T-helper 1 cell (primary cell): Measurements from ENCODE around the gene FAM111A.

ENCODE experiments used
- DNase-seq, 5 donors: peaks; one replicate each; pipeline ENCODE4 v3.0.0-alpha.2; 2012 to 2020

Gene FAM111A

DNA sequence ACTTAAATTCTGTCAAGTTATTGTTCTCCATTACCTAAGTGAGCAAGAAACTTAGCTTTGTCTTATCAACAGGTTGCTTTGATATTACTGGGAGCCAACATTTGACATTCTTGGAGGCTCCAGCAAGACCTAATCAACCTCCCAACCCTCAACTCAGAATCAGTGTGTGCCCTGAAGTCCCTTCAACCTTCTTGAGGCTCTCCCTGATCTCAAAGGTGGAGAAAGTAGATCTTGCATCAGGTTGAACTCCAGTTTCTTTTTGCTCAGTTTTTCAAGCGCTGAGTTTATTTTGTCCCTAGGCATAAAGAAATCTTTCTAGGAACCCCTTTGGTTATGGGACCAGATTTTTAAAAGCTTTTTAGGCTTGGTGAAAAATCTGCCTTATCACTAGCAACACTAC lies 1.4 kb downstream of the FAM111A start:
- DNase-seq: no peak

DNA sequence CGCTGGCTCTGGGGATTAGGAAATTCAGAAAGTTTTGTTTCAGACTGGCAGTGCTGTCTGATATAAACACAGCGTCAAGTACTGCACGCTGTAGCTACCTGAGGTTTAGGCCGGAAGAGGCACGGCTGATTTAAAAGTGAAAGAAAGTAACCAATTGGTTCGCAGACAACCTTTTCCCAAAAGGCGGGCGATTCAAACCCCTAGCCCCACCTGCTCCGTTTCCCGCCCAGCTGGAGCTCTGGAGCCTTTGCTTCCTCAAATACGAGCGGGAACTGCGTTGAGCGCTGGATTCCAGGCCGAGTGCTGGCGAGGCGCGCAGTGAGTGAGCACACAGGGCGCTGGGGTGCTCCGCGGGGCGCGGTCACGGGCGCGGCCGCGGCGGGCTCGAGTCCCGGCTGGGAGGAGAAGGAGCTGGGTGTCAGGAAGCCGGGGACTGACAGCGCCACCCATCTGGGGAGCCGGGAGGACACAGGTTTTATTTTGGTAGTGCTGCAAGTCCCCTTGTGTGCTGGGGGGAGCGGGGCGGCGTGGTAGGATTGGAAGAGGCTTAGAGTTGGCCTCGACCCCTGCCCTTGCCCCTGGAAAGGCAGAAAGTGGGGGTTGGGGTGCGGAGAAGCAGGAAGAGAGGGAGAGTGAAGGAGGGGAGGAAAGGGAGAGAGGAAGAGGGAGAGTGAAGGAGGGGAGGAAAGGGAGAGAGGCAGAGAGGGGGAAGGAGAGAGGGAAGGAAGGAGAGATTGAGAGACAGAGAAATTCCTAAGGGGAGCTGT lies 2.1 kb downstream of the FAM111A start:
- DNase-seq: peak; percentile 46 to 91 (median 62)

DNA sequence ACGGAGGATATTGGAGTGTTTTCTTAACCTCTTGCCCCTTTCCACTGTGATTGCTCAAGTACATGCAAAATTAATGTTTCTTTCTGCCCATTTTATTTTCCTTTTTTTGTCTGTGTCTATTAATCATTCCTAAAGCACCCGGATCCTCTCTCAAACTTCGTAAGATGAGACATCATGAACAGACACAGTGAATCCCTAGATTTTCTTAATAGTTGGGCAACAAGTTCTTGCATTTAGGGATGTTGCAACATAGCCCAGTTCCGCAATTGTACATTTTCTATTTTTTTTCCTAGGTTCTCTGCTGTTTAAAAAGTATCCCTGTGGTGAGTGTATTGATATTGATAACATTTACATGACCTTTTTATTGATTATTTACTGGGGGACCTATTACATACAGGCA lies 2.9 kb downstream of the FAM111A start:
- no peak for DNase-seq

DNA sequence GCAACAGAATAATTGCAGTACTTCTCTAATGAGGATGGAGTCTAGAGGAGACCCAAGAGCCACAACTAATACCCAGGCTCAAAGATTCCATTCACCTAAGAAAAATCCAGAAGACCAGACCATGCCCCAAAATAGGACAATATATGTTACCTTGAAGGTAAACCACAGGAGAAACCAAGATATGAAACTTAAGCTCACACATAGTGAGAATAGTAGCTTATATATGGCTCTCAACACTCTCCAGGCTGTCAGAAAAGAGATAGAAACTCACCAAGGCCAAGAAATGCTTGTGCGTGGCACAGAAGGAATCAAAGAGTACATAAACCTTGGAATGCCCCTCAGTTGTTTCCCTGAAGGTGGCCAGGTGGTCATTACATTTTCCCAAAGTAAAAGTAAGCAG lies 9.1 kb downstream of the FAM111A start:
- no peak for DNase-seq

DNA sequence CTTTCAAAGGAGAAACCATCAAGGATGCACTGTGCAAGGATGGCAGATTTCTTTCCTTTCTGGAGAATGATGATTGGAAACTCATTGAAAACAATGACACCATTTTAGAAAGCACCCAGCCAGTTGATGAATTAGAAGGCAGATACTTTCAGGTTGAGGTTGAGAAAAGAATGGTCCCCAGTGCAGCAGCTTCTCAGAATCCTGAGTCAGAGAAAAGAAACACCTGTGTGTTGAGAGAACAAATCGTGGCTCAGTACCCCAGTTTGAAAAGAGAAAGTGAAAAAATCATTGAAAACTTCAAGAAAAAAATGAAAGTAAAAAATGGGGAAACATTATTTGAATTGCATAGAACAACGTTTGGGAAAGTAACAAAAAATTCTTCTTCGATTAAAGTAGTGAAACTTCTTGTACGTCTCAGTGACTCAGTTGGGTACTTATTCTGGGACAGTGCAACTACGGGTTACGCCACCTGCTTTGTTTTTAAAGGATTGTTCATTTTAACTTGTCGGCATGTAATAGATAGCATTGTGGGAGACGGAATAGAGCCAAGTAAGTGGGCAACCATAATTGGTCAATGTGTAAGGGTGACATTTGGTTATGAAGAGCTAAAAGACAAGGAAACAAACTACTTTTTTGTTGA lies 9.8 kb downstream of the FAM111A start:
- DNase-seq: peak in 1 of 5 donors; percentile 55

DNA sequence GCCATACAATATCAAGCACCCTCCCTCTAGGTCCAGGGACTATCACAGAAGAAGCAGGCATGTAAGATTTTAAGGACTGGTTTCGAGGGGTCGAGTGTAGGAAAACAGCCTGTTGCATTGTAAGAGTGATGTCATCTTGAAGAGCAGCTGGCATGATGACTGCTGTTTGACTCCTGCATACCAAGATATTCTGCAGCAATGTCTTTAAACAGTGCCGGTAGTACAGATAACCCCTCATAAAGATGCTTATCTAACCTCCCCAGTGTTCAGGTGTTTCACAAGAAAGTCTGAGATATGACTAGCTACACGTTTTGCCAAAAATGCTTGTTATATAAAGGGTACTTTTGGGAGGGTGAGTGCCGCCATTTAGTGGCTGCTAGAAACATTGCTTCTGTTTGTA lies 12.0 kb downstream of the FAM111A start:
- no peak for DNase-seq

DNA sequence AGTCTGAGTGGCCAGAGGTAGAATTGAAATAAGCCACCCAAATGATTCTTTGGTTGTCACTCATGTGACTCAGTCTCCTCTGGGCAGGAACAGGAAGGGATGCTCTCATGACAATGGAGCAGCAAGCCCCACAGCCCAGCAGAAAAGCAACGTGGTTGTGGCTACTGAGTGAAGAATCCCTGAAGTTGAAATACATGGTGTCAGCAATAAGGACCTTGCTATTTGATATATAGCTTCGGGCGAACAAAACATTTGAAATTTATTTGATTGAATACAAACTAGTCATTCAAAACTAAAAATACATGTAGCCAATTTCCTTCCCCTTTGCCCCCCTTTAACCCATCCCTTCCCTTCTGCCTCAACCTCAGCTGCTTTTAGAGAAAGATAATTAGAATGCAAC lies 14.8 kb downstream of the FAM111A start:
- DNase-seq: no peak

DNA sequence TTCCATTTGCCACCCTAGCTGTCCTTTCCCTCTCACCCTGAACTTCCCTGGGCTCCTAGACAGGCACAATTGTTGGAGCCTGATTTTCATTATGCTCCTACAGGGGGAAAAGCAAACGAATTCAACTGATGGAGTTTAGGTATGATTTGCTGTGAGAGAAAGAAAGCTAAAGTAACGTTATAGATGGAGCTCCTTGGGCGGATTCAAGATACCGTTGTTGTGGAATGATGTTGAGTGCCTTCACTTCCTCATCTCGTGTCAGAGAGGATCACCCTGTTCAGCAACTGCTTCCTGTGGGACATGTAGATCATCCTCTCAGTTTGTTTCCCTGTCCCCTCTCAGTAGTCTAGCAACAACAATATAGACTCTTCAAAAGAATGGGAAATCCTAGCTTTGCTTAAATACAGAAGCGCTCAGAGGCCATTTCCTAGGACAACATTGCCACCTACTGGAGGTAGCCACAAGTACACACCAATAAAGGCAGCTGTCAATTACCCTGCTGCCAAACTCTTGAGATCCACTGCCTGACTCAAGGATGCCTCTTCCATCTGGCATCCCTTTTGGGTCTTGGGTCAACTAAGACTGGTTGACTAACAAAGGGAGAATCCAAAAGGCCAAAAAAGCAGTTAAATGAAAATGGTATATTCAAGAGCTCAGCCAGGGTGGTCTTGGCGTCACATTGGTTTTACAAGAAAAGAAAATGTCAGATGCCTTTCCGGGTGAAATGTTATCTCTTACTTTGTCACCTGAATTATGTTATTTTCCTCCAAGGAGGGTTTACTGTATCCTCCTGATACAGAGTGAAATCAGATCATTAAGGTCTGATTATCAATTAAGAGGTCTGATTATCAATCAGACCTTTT lies 15.8 kb downstream of the FAM111A start:
- DNase-seq: peak in 4 of 5 donors; percentile 37 to 71 (median 52)

DNA sequence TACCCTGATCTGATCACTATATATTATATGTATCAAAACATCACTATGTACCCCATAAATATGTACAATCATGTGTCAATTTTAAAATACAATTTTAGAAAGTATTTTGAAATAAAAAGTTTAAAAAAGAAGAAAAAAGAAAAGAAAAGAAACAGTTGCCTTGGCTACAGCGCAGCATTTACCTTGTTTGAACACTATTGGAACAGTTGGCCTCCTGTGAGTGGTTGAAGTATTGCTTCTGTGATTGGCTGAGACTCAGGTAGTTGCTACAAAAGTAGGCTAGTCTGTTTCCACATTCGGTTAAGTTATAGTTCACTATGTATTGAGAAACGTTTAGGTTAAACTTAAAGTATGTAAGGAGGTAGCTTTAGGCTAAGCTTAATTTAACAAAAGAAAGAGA lies 21.4 kb downstream of the FAM111A start:
- no peak for DNase-seq

DNA sequence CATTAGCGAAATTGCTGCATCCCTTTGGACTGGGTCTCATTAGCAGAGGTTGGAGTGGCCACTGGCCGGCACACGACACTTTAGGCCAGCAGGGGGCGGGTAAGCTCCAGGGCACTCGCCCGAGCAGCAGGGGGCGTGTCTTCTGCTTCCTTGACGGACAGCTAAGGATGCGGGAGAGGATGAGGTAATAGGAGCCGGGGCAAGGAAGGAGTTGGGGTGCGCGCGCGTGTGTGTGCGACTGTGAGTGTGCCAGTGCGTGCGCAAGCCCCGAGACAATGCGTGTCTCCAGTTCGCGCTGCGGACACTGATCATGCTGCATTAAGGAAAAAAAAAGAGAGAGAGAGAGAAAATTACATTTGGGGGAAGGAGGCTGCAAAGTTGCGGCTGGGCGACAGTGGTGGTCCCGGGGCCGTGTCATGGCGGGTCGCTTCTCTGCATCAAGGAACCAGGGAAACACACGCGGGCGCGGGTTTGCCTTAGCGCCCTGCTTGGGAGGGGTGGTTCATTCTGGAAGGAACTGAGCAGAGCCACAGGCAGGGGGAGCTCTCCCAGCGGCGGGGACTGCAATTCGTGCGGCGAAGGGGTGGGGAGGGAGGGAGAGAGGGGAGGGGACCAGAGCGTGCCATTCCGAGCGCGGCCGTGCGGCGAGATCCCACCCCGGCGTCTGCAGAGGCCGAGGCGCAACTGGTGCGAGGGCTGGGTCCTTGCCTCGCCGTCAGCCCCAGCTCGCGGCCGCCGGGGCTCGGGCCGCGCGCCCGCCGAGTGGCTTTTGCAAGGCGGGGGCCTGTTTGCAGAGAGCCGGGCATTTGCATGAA lies 29.1 kb downstream of the FAM111A start, which contains the start of gene DTX4:
Gene DTX4 (plus strand): TSS at position 625 of the 815 bp plus-strand sequence. CDS start 464 bp downstream, outside the sequence.
- DNase-seq: peak; percentile 73 to 87 (median 84)

DNA sequence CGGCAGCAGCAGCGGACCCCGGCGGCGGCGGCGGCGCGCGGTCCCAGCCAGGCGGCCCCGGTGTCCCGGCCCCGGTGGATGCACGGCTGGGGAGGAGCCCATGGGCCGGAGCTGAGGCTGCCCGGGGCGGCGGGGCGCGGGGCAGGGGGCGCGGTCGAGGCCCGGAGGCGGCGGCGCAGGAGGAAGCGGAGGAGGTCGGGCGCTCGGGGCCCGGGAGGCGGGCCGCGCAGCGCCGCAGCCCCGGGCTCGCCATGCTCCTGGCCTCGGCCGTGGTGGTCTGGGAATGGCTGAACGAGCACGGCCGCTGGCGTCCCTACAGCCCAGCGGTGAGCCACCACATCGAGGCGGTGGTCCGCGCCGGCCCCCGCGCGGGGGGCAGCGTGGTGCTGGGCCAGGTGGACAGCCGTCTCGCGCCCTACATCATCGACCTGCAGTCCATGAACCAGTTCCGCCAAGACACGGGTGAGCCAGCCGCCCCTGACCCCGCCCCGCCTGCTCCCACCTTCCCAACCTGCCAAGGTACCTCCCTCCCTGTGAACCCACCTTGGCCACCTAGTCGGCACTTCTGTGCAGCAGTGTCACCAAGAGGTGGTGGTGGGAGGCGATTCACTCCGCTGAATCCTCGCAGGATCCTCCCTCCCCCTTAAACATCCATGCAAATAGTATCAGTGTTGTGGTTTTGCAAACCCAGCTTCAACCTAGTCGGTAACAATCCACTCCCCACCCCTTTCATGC lies 29.9 kb downstream of the FAM111A start:
- peak in 2 of 5 donors; percentile 14 to 23 for DNase-seq

DNA sequence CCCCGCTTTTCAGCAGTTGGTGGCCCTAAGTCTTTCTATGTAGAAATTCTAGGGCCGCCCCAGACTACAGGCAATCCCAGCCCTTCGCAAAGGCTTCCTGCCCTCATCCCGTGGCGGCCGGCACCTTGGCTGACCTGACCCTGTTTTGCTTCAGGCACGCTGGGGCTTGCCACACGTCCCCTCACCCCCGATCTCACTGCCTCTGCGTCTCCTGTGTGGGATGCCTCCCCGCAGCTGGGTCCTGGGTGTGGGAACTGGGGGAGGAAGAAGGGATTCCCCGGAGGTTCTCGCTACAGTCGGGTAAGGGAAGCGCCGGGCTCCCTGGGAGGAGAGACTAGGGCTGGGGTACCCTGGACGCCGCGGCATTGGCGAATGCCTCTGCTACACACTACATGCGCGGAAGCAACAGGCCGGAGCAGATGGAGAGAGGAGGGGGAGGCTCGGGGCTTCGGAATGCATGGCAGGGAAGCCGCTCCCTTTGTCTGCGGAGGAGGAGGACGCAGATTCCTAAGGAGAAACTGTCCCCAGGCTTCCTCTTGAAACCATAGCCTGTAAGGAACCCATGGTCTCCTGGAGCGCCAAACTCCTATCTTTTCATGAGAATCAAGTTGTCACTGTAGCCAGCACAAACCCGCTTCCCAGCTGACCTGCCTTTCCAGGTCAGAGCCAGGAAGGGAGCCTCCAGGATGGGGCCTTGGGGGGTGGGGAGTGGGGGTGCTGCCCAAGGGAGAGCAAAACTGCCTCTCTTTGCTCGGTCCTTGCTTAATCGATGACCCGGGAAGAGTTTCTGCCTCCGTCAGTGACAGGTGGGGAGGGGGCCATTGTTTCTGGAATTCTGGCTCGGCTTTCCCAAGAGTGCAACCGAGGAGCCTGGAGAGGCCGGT lies 30.7 kb downstream of the FAM111A start:
- no peak for DNase-seq

DNA sequence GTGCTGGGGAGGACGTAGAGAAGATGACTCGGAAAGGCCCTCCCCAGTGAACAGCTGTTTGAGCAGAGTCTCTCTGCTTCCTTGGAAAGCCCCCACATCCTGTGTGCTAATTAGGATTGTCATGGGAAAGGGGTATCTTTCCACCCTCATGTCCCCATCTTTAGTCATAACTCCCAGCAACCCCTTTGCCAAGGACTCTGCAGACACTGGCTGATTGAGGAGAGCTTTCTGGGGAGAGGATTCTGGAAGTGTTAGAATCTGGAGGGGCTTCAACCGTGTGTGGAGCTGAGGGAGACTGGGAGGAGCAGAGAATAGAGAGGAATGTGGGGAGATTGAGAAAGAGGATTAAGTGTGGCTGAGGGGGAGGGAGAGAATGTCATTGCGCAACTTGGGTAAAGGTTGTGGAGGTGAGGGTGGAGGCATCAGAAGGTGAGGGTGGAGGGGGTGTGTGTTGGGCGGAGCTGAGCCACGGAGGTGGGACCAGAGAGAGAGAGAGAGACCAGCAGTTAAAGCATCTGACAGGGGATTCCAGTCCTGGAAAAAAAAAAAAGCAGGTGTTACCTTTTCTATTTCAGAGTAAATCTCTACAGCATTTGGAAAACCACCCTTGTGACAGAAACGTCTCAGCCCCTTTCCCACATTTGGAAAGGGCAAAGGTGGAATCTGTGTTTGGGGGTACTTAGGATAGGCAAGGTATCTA lies 31.5 kb downstream of the FAM111A start:
- no peak for DNase-seq

DNA sequence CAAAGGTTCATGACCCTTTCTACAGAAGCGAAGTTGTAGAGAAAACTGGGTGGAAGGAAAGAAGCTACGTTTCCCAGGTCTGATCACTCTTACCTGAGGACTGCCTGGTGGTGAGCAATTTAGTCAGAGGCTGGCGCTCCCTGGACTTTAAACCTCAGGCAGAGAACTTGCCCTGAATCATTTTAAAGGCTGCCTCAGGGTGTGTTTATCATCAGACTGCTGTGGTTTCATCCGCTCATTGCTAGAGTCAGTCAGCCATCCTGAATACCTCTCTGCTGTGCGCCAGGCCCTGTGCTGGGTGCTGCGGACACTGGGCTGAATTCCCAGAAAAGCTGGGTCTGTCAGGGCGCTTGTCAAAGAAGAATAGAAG lies 32.0 kb downstream of the FAM111A start:
- no peak for DNase-seq

DNA sequence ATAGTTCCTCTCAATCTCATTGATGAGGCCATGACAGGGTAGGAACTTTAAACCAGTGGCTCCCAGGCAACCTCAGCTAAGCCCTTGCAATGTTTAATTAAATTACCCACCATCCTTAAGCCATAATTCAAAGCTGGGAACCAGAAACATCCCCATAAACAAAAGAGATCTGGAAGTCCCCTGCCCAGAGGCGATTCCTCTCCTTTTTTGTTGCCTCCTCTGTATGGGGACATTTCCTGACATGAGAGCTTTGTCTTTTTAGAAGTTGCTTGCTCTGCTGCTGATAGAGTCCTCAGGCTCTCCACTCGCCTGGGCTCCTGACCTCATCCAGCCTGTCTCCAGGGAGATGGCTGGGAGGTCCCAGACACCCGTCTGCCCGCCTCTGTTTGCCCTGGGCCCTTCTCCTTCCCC lies 32.4 kb downstream of the FAM111A start:
- DNase-seq: no peak

DNA sequence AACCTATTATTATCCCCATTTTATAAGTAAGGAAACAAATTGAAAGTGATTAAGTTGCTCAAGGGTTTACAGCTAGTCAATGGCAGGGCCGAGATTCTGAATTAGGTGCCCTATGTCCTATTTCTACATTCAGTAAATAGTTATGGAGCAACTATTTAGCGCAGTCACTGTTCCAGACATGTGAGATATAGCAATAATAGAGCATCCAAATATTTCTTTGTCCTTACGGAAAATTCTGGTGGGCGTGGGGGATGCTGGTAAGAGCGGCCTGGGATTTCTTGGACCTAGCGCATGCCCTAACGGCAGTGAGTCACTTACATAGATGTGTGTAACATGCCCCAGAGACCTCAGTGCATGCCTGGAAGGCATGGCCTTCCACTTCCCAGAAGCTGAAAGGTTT lies 33.7 kb downstream of the FAM111A start:
- no peak for DNase-seq

DNA sequence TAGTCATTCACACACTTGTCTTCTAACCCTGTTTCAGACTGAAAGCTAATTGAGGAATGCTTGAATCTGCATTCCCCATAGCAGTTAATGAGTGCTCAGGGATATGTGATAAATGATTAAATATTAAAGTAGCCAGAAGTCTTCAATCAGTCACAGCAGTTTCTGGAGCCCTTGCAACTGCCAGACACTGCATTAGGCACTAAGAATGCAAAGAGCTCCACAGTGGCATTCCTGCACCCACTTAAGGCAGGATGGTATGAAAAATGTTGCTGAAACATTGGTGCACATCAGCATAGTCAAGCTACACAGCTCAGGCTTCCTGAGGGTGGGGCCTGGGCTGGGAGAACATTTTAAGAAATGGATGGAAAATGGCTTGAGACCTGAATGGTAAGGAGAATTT lies 35.7 kb downstream of the FAM111A start:
- DNase-seq: no peak

DNA sequence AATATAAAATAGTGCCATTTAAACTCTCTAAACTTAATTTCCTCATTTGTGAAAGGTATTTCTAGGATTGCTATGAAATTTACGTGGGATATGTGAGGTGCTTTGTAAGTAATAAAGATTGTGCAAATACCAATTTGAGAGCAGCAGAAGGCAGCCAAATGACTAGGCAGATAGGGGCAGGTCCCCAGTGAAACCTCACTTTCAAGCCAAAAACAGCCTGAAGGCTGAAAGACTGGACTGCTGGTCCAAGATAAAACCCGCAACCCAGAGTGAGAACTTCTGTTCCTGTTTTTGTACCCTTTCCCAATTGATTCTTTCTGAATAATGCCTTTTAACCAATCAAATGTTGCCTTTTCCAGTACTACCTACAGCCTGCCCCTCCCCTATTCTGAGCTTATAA lies 36.5 kb downstream of the FAM111A start:
- DNase-seq: no peak

DNA sequence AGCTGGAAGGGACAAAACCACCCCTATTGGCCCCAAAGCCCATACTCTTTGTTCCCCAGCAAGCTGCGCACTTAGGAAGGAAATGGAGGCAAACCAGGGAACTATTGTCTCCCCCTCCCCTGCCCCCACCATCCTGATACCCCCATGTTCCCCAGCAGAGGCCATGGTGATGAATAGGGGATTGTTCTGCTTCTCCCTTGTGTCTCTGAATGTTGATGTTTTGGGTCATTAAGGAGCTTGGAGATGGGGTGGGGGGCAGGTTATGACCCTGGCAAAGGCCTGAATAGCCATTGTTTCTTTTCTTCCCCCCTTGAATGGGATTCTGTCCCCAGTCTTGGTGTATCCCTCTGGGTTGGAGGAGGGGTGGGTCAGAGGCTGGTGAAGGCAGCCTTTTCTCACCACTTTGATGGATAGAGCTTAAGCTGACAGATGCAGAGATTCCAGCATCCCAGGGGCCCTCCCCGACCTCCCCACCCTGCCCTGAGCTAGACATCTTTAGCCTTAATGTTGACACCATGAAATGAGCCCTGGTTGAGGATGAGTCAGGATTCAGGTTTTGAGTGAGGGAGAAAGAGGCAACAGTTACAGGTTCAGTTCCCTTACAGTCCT lies 37.6 kb downstream of the FAM111A start:
- no peak for DNase-seq

DNA sequence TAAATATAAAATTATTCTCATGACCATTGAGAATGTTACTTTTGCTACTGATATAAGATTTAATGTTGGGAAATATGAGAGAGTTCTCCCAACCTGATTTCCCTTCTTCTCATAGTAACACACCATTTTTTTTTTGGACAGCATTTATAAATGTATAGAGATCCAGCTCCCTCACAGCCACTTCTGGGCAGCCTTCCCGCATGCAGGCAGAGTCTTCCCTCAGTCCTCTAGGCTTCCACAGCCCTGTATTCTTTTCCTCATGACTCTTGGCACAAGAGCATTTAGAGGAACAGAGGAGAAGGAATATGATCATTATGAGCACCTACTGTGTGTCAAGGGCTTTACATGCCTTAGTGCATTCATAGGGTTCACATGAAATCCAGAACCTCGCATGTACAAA lies 38.3 kb downstream of the FAM111A start:
- no peak for DNase-seq
